RWPE2 (cell line): ENCODE results near the gene CACNA1D.

Source experiments
- ATAC-seq: fragments of 200-7000 bp; cut with Tn5 transposase; 3 replicates; pipeline ENCODE4 v1.9.1; 2021; ENCODE audit warnings: low read depth
- DNase-seq: peaks from one replicate; pipeline ENCODE4 v3.0.0-alpha.2; 2020; ENCODE audit warnings: low spot score
- H3K27ac ChIP-seq: fragments of 450-650 bp; 2 replicates; pipeline ENCODE4 v1.5.1; 2017; ENCODE audit warnings: mild to moderate bottlenecking; ENCODE audit not compliant: poor library complexity, severe bottlenecking
- H3K27me3 ChIP-seq: fragments of 250-450 bp; sonication (Bioruptor Pico); 2 replicates; pipeline ENCODE4 v1.5.1; 2021; ENCODE audit warnings: mild to moderate bottlenecking, moderate library complexity; ENCODE audit not compliant: insufficient read depth, poor library complexity, severe bottlenecking
- H3K36me3 ChIP-seq: fragments of 250-450 bp; sonication (Bioruptor Pico); 2 replicates; pipeline ENCODE4 v1.5.1; 2020; ENCODE audit warnings: low read depth, mild to moderate bottlenecking, moderate library complexity
- H3K4me1 ChIP-seq: fragments of 250-450 bp; sonication (Bioruptor Pico); 2 replicates; pipeline ENCODE4 v1.5.1; 2021; ENCODE audit warnings: mild to moderate bottlenecking, moderate library complexity; ENCODE audit not compliant: insufficient read depth, poor library complexity, severe bottlenecking
- H3K4me3 ChIP-seq: fragments of 250-450 bp; sonication (Bioruptor Pico); 2 replicates; pipeline ENCODE4 v1.5.1; 2021; ENCODE audit warnings: mild to moderate bottlenecking, moderate library complexity; ENCODE audit not compliant: severe bottlenecking
- H3K9me3 ChIP-seq: fragments of 250-450 bp; sonication (Bioruptor Pico); 2 replicates; pipeline ENCODE4 v1.5.1; 2021; ENCODE audit warnings: mild to moderate bottlenecking, moderate library complexity; ENCODE audit not compliant: severe bottlenecking
- TF ChIP-seq, protein P1 (sequence below): fragments of 450-650 bp; IDR thresholded peaks from one replicate; pipeline ENCODE4 v1.5.1; 2017; ENCODE audit warnings: mild to moderate bottlenecking, moderate library complexity; ENCODE audit not compliant: poor library complexity, severe bottlenecking

The CACNA1D gene

DNA sequence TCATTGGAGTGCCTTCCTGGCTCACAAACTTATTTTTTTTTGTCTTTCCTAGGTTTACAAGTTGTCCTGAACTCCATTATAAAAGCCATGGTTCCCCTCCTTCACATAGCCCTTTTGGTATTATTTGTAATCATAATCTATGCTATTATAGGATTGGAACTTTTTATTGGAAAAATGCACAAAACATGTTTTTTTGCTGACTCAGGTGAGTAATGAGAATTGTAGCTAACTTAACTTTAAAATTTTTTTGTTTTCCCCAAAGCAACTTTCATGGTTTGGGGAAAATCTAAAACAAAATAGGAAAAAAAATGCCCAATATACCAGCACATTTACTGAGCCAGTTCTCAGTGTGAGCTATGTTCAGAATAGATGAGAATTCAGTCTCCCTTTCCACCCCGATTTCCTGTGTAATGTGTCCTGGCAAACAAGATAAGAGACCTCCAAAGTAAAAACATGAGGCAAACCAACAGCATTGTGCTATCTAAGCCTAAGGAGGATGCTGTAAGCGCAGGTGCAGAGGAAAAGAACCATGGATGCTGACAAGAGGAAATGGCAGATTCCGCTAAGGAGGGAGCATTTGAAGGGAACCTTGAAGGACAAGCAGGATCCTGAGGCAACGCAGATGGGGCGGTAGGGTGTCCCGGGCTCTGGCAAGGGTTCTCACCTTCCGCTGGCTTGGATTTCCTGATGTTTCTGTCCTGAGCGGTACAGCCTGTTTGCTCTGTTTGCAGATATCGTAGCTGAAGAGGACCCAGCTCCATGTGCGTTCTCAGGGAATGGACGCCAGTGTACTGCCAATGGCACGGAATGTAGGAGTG, 171.4 kb downstream of the CACNA1D start:
- H3K9me3 ChIP-seq, result no peaks in the 10 kb centered on the region
- H3K4me1 ChIP-seq, result no peaks in the 10 kb centered on the region
- no peak for DNase-seq
- H3K27ac ChIP-seq, result no peak overlapping the region
- H3K36me3 ChIP-seq, result no peaks in the 10 kb centered on the region
- TF ChIP-seq, protein P1, sequence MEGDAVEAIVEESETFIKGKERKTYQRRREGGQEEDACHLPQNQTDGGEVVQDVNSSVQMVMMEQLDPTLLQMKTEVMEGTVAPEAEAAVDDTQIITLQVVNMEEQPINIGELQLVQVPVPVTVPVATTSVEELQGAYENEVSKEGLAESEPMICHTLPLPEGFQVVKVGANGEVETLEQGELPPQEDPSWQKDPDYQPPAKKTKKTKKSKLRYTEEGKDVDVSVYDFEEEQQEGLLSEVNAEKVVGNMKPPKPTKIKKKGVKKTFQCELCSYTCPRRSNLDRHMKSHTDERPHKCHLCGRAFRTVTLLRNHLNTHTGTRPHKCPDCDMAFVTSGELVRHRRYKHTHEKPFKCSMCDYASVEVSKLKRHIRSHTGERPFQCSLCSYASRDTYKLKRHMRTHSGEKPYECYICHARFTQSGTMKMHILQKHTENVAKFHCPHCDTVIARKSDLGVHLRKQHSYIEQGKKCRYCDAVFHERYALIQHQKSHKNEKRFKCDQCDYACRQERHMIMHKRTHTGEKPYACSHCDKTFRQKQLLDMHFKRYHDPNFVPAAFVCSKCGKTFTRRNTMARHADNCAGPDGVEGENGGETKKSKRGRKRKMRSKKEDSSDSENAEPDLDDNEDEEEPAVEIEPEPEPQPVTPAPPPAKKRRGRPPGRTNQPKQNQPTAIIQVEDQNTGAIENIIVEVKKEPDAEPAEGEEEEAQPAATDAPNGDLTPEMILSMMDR, result no peak
- ATAC-seq, result no peak
- no peaks in the 10 kb centered on the region for H3K27me3 ChIP-seq
- H3K4me3 ChIP-seq, result no peak overlapping the region

GRCh38 chr3:53668872-53669271, 174.5 kb downstream of the CACNA1D start:
- TF ChIP-seq, protein P1, result peak; percentile 18
- ATAC-seq, result no peak

GRCh38 chr3:53670721-53671120, 176.3 kb downstream of the CACNA1D start:
- no peaks in the 10 kb centered on the region for H3K4me1 ChIP-seq
- H3K27ac ChIP-seq, result no peak overlapping the region
- DNase-seq (no peak), ATAC-seq (no peak)
- H3K27me3 ChIP-seq, result peaks cover 3% of the 10 kb centered on the region
- TF ChIP-seq, protein P1, result no peak
- no peaks in the 10 kb centered on the region for H3K9me3 ChIP-seq
- no peak overlapping the region for H3K4me3 ChIP-seq
- no peaks in the 10 kb centered on the region for H3K36me3 ChIP-seq

More at GRCh38 chr3:53668872-53669271, 174.5 kb downstream of the CACNA1D start:
- Histone ChIP-seq H3K9me3 (no peaks in the 10 kb centered on the region), H3K27me3 (peaks cover 3% of the 10 kb centered on the region), H3K4me3 (no peak overlapping the region), H3K27ac (no peak overlapping the region), H3K36me3 (no peaks in the 10 kb centered on the region), H3K4me1 (no peaks in the 10 kb centered on the region)
- no peak for DNase-seq

- no peak for DNase-seq
- peaks cover 3% of the 10 kb centered on the region for H3K27me3 ChIP-seq
Observed at GRCh38 chr3:53671192-53671960, 177.0 kb downstream of the CACNA1D start.

More at GRCh38 chr3:53671192-53671960, 177.0 kb downstream of the CACNA1D start:
- TF ChIP-seq, protein P1, result no peak
- Histone ChIP-seq H3K9me3 (no peaks in the 10 kb centered on the region), H3K27ac (no peak overlapping the region), H3K4me3 (no peak overlapping the region), H3K36me3 (no peaks in the 10 kb centered on the region), H3K4me1 (no peaks in the 10 kb centered on the region)
- no peak for ATAC-seq
